ENCODE measurements around the gene RBBP6. TPM values are rescaled to one million over a fixed set of nuclear protein-coding genes. Genes with fewer than 3 reads are reported as not detected.

The RBBP6 gene
- total RNA-seq, 1 experiment from 2014 or later, result 54.8 TPM

GRCh38 chr16:24568392-24568791 lies 29.0 kb downstream of the RBBP6 start:
- Histone ChIP-seq H4K20me1 (ENCODE audit: control insufficient read depth, insufficient read depth, insufficient read length) (no peaks in the 10 kb centered on the region), H3K27me3 (ENCODE audit: insufficient read depth, low read length) (no peaks in the 10 kb centered on the region), H2AFZ (ENCODE audit: low read length) (no peak overlapping the region), H2BK12ac (ENCODE audit: insufficient read length, low read depth, low read length) (no peak overlapping the region), H2BK5ac (ENCODE audit: insufficient read length, low read length) (no peak overlapping the region), H3K18ac (ENCODE audit: insufficient read length, low read depth, low read length) (no peak overlapping the region), H3K9me3 (ENCODE audit: control insufficient read depth, low read depth, low read length) (no peaks in the 10 kb centered on the region), H3K27ac (ENCODE audit: insufficient read length, low read depth, low read length) (no peak overlapping the region), H3K4me2 (ENCODE audit: insufficient read depth, insufficient read length, low read length) (no peak overlapping the region), H3K4me1 (ENCODE audit: insufficient read depth, low read length) (no peaks in the 10 kb centered on the region), H3K79me2 (ENCODE audit: insufficient read depth, low read length) (no peaks in the 10 kb centered on the region), H3K79me1 (ENCODE audit: insufficient read depth, low read depth, low read length, poor library complexity, severe bottlenecking) (no peaks in the 10 kb centered on the region), H4K8ac (replicated peaks; ENCODE audit: insufficient read length, low read depth, low read length) (no peak overlapping the region), H2BK20ac (ENCODE audit: low read depth, low read length, poor library complexity, severe bottlenecking) (no peak overlapping the region), H4K5ac (ENCODE audit: insufficient read length, low read depth, low read length) (no peak overlapping the region), H2BK15ac (ENCODE audit: low read depth, low read length) (no peak overlapping the region), H3T11ph (ENCODE audit: low read length) (no peak overlapping the region), H3K9ac (ENCODE audit: extremely low read depth, insufficient read length, low read length) (no peak overlapping the region), H3K14ac (ENCODE audit: insufficient read depth, low read length) (no peak overlapping the region), H3K56ac (ENCODE audit: insufficient read length, low read depth, low read length) (no peak overlapping the region), H3K23ac (ENCODE audit: insufficient read length, low read depth, low read length) (no peak overlapping the region), H3K4ac (ENCODE audit: low read depth, low read length) (no peak overlapping the region), H2AK5ac (ENCODE audit: insufficient read length, low read length) (no peak overlapping the region), H2BK120ac (ENCODE audit: low read depth, low read length, poor library complexity, severe bottlenecking) (no peak overlapping the region), H3K23me2 (ENCODE audit: insufficient read length, low read depth, low read length, poor library complexity, severe bottlenecking) (no peaks in the 10 kb centered on the region), H4K91ac (ENCODE audit: insufficient read length, low read depth, low read length) (no peak overlapping the region)
- WGBS (ENCODE audit: extremely low coverage, insufficient read length, low lambda C conversion rate), result no CpG with 5 or more reads among the region's 4 CpGs
- H3K36me3 Mint-ChIP-seq (ENCODE audit: insufficient read depth in 1 of 3, low read depth in 3 of 3), result peaks cover 76 to 96% (median 89%) of the 10 kb centered on the region in 3 experiments
- peaks cover 21 to 28% of the 10 kb centered on the region in 2 experiments for H3K9me3 Mint-ChIP-seq
- H3K27ac Mint-ChIP-seq, result no peak overlapping the region
- H3K4me1 Mint-ChIP-seq, result no peaks in the 10 kb centered on the region
- DNase-seq, result no peak
- no peak overlapping the region for H3K4me3 Mint-ChIP-seq
- TF ChIP-seq CTCF (conservative IDR thresholded peaks at IDR 0.05), result no peak; the same call in 2 of the 3 replicates
- H3K27me3 Mint-ChIP-seq (ENCODE audit: low read depth), result no peaks in the 10 kb centered on the region

Measured in H9 (cell line).